Fibroblast of lung (primary cell): Measurements from ENCODE around the gene ATP8A2. TPM values are rescaled to one million over a fixed set of nuclear protein-coding genes. Genes with fewer than 3 reads are reported as not detected.

Experiments used
- DNase-seq, 2 donors: peaks; one replicate each; pipeline versions ENCODE4 v3.0.0 to v3.0.0-alpha.2; 2010; ENCODE audit warnings: low read depth in 2 of 2
- H2AFZ ChIP-seq: 2 replicates; pipeline ENCODE4 v1.5.1; 2012; ENCODE audit warnings: low read length, control low read depth, inconsistent platforms
- H3K27ac ChIP-seq: 2 replicates; pipeline ENCODE4 v1.5.1; 2011; ENCODE audit warnings: low read length, control low read depth; ENCODE audit not compliant: insufficient read depth
- H3K27me3 ChIP-seq: 2 replicates; pipeline ENCODE4 v1.5.1; 2011; ENCODE audit warnings: mild to moderate bottlenecking, low read length; ENCODE audit not compliant: control insufficient read depth, insufficient read depth
- H3K36me3 ChIP-seq: 2 replicates; pipeline ENCODE4 v1.5.1; 2011; ENCODE audit warnings: low read length; ENCODE audit not compliant: control insufficient read depth, insufficient read depth
- H3K4me1 ChIP-seq: 2 replicates; pipeline ENCODE4 v1.5.1; 2011; ENCODE audit warnings: low read length; ENCODE audit not compliant: control insufficient read depth, insufficient read depth; ENCODE audit errors: extremely low read depth
- H3K4me2 ChIP-seq: 2 replicates; pipeline ENCODE4 v1.5.1; 2011; ENCODE audit warnings: low read length, control low read depth; ENCODE audit not compliant: insufficient read depth; ENCODE audit errors: extremely low read depth
- H3K4me3 ChIP-seq, 4 experiments: fragments of 200-600 bp in 1 of 4; sonication (generic) in 1 of 4; replicated peaks in 1 of 4; 2 replicates each; pipeline ENCODE4 v1.5.1; 2011 to 2016; ENCODE audit warnings: low read length in 4 of 4, low read depth in 3 of 4, mild to moderate bottlenecking in 3 of 4, control low read depth in 2 of 4, inconsistent platforms in 1 of 4, mixed read lengths in 1 of 4; ENCODE audit not compliant: insufficient read depth in 1 of 4; ENCODE audit errors: control extremely low read depth in 1 of 4
- H3K79me2 ChIP-seq: 2 replicates; pipeline ENCODE4 v1.5.1; 2012; ENCODE audit warnings: mild to moderate bottlenecking, low read length, inconsistent platforms; ENCODE audit not compliant: control insufficient read depth, insufficient read depth
- H3K9ac ChIP-seq: 2 replicates; pipeline ENCODE4 v1.5.1; 2011; ENCODE audit warnings: mild to moderate bottlenecking, low read length, control low read depth; ENCODE audit not compliant: insufficient read depth
- H3K9me3 ChIP-seq: 2 replicates; pipeline ENCODE4 v1.5.1; 2012; ENCODE audit warnings: low read depth, low read length; ENCODE audit not compliant: control insufficient read depth, insufficient read depth
- H4K20me1 ChIP-seq: 2 replicates; pipeline ENCODE4 v1.5.1; 2011; ENCODE audit warnings: low read length; ENCODE audit not compliant: control insufficient read depth, insufficient read depth; ENCODE audit errors: extremely low read depth
- CTCF ChIP-seq, 2 donors: IDR thresholded peaks in 1 of 2; conservative IDR thresholded peaks in 1 of 2; 1 replicate in 1 of 2; 2 replicates in 1 of 2; pipeline ENCODE4 v1.5.1; 2011 to 2012; ENCODE audit warnings: low read length in 2 of 2, control low read depth in 1 of 2, inconsistent platforms in 1 of 2, low read depth in 1 of 2, mild to moderate bottlenecking in 1 of 2
- EZH2 ChIP-seq: IDR thresholded peaks from 2 replicates; pipeline ENCODE4 v1.5.1; 2012; ENCODE audit warnings: low read length, control low read depth, mild to moderate bottlenecking; ENCODE audit errors: missing control alignments
- polyA plus RNA-seq, 2 donors: library from polyadenylated mRNA; depleted of rRNA in 1 of 2; stranded (reverse) in 1 of 2; unstranded in 1 of 2; fragments of >200 nt; gene quantifications; 2 replicates each; pipeline ENCODE4 v1.2.1, GENCODE V29; 2011 to 2012; ENCODE audit warnings: missing spikeins in 1 of 2
- total RNA-seq: library from RNA; depleted of rRNA; stranded (reverse); fragments of >200 nt; gene quantifications from 2 replicates; pipeline ENCODE4 v1.2.1, GENCODE V29; 2014

The ATP8A2 gene
- total and polyA plus RNA-seq, 2 donors (not counting 1 experiment from before 2014, with no cell fraction given): under 0.01 to 0.01 TPM

GRCh38 chr13:25977216-25977615, 605.4 kb downstream of the ATP8A2 start:
- H3K4me3 ChIP-seq: no peak overlapping the region
- no peaks in the 10 kb centered on the region for H3K36me3 ChIP-seq
- no peaks in the 10 kb centered on the region for H3K4me1 ChIP-seq
- H2AFZ ChIP-seq: no peak overlapping the region
- no peaks in the 10 kb centered on the region for H4K20me1 ChIP-seq
- no peak overlapping the region for H3K9ac ChIP-seq
- no peak overlapping the region for H3K27ac ChIP-seq
- DNase-seq: peak in 1 of 2 donors; percentile 21
- no peaks in the 10 kb centered on the region for H3K9me3 ChIP-seq
- no peak overlapping the region for H3K4me2 ChIP-seq
- TF ChIP-seq EZH2 (no peak), CTCF (conservative IDR thresholded peaks at IDR 0.05 in 1 of 2, IDR thresholded peaks at IDR 0.05 in 1 of 2; ENCODE audit: low read depth in 1 of 2, low read length in 2 of 2) (no peak)
- H3K79me2 ChIP-seq: no peaks in the 10 kb centered on the region
- no peaks in the 10 kb centered on the region for H3K27me3 ChIP-seq

GRCh38 chr13:25977671-25978070, 605.9 kb downstream of the ATP8A2 start:
- Histone ChIP-seq H3K36me3 (no peaks in the 10 kb centered on the region), H3K4me1 (no peaks in the 10 kb centered on the region), H3K9me3 (no peaks in the 10 kb centered on the region), H3K27ac (no peak overlapping the region), H2AFZ (no peak overlapping the region), H3K9ac (no peak overlapping the region), H3K4me2 (no peak overlapping the region), H3K79me2 (no peaks in the 10 kb centered on the region), H4K20me1 (no peaks in the 10 kb centered on the region), H3K4me3 (no peak overlapping the region), H3K27me3 (no peaks in the 10 kb centered on the region)
- no peak for DNase-seq
- TF ChIP-seq CTCF (conservative IDR thresholded peaks at IDR 0.05 in 1 of 2, IDR thresholded peaks at IDR 0.05 in 1 of 2; ENCODE audit: low read depth in 1 of 2, low read length in 2 of 2) (no peak), EZH2 (no peak)

DNA sequence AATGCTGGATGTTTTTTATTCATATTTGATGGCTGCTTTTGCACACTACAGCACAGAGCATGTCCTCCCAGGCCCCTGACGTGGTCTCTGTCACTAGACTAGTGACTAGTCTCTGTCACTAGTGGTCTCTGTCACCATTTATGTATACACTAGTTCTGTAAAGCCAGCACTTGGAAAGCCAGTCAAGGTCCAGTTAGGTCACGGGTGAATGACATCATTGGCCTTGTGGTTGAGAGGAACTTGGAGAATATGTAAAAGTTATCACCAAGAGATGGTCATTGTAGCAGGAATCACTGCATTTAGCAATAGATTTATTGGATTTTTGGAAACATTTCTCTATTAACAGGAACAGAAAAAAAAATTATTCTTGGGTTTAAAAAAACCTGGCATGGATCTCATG, 607.2 kb downstream of the ATP8A2 start:
- DNase-seq: no peak

More for the DNA sequence above, 607.2 kb downstream of the ATP8A2 start:
- no peak overlapping the region for H2AFZ ChIP-seq
- no peaks in the 10 kb centered on the region for H3K36me3 ChIP-seq
- no peak overlapping the region for H3K4me3 ChIP-seq
- TF ChIP-seq CTCF (conservative IDR thresholded peaks at IDR 0.05 in 1 of 2, IDR thresholded peaks at IDR 0.05 in 1 of 2; ENCODE audit: low read depth in 1 of 2, low read length in 2 of 2): no peak
- no peak for TF ChIP-seq EZH2
- H4K20me1 ChIP-seq: no peaks in the 10 kb centered on the region
- no peaks in the 10 kb centered on the region for H3K79me2 ChIP-seq
- H3K9me3 ChIP-seq: no peaks in the 10 kb centered on the region
- H3K9ac ChIP-seq: no peak overlapping the region
- no peaks in the 10 kb centered on the region for H3K4me1 ChIP-seq
- H3K27me3 ChIP-seq: no peaks in the 10 kb centered on the region
- H3K27ac ChIP-seq: no peak overlapping the region
- no peak overlapping the region for H3K4me2 ChIP-seq
